Measurements from ENCODE around the gene IQGAP3. TPM values are rescaled to one million over a fixed set of nuclear protein-coding genes. Genes with fewer than 3 reads are reported as not detected.
A peak's percentile ranks its signal among the peaks of the same experiment; 100 is the strongest.

Gene IQGAP3
- total RNA-seq (not detected), total RNA-seq (0 to 40.4 (median 0.18) reads per million in 172 experiments)
- polyA plus RNA-seq (2013, experiment 1 of 2): 0.04 TPM
- polyA plus RNA-seq (2013, experiment 2 of 2): 0.27 TPM

DNA sequence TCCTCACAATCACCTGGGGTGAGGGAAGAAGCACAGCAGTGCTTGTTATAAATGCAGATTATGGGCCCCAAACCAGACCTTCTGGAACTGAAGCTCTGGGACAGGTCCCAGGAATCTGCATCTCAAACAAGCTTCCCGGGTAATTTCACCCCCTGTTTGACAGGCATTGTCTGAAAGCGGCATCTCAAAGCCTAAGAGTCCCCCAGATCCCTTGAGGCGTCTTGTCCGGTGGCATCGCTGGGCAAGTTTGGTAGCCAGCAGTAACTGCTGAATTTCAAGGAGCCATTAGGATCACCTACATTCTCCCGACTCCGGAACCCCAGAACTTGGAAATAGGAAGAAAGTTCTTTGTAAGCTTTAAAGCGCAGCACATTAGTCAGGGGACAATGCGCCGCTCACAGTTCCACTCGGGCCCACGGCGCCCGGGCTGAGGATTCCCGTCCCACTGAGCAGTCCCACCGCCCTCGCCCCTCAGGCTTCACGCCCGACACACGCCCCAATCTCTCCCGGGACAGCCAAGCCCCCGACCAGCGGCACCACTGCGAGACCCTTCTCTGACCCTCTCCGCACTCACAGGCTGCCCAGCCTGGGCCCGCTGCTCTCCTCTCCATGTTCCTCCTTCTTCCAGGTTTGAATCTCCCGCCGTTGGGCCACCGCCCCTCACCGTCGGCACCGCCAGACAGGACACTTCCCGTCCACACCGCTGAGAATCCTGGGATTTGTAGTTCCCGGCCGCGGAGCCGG, at the start of gene IQGAP3:
Gene IQGAP3 (minus strand): TSS at position 647 of the 744 bp plus-strand sequence. CDS start 36 bp downstream, at position 611.
- no peak within 1 kb of the TSS for H3K27ac ChIP-seq (ENCODE audit: low read depth in 1 of 2, low read length in 2 of 2)
- H3K4me1 ChIP-seq (ENCODE audit: insufficient read depth, low read length): peaks cover 12% of the 10 kb centered on the region
- H3K27me3 Mint-ChIP-seq: peaks cover 38% of the 10 kb centered on the region
- peak within 1 kb of the TSS; percentile 82 for H3K4me3 Mint-ChIP-seq
- H3K4me1 Mint-ChIP-seq (ENCODE audit: low read depth): peaks cover 17% of the 10 kb centered on the region
- peaks cover 21 to 30% of the 10 kb centered on the region in 2 experiments for H3K27me3 ChIP-seq (ENCODE audit: control insufficient read depth in 1 of 2, insufficient read depth in 2 of 2, low read length in 2 of 2)
- DNase-seq: peak; percentile 47 to 87 (median 66)
- intact Hi-C loops (cut with DNase I, micrococcal nuclease): no loop called here
- no peak for TF ChIP-seq CTCF (IDR thresholded peaks at IDR 0.05)
- no peaks in the 10 kb centered on the region for H3K9me3 Mint-ChIP-seq
- peak within 1 kb of the TSS; percentile 44 for H3K4me3 ChIP-seq (ENCODE audit: low read length)
- peak; percentile 95 for ATAC-seq (ENCODE audit: poor library complexity)
- ChIA-PET POLR2A (interaction anchor here (0.8 to 2.0 kb wide), 5 partner anchors 10 to 71 kb away, joined by 3 to 15 read pairs (median 6); partner anchors contain the start of genes MEF2D and NAXE), CTCF (interaction anchor here (0.6 to 3.3 kb wide), 4 partner anchors 28 to 92 kb away, joined by 3 to 9 read pairs (median 5); no protein-coding TSS in a partner anchor)
- H3K36me3 ChIP-seq (ENCODE audit: insufficient read depth, low read length): no peaks in the 10 kb centered on the region
- H3K9me3 ChIP-seq (ENCODE audit: control insufficient read depth in 1 of 2, insufficient read depth in 1 of 2, low read length in 2 of 2): peaks cover 0 to 6% of the 10 kb centered on the region in 2 experiments
- no peaks in the 10 kb centered on the region for H3K36me3 Mint-ChIP-seq (ENCODE audit: low read depth)
- H3K27ac Mint-ChIP-seq: no peak within 1 kb of the TSS

- no peaks in the 10 kb centered on the region for H3K9me3 Mint-ChIP-seq
- CTCF ChIA-PET: interaction anchor here (1.1 to 1.9 kb wide), 5 partner anchors 10 to 107 kb away, joined by 3 to 6 read pairs (median 4); no protein-coding TSS in a partner anchor
Measured at GRCh38 chr1:156619582-156619955, 47.2 kb upstream of the IQGAP3 start.

More at GRCh38 chr1:156619582-156619955, 47.2 kb upstream of the IQGAP3 start:
- Histone ChIP-seq H3K27ac (ENCODE audit: low read depth in 1 of 2, low read length in 2 of 2) (no peak overlapping the region), H3K27me3 (ENCODE audit: control insufficient read depth in 1 of 2, insufficient read depth in 2 of 2, low read length in 2 of 2) (peaks cover 40 to 42% of the 10 kb centered on the region in 2 experiments), H3K9me3 (ENCODE audit: control insufficient read depth in 1 of 2, insufficient read depth in 1 of 2, low read length in 2 of 2) (no peaks in the 10 kb centered on the region), H3K36me3 (ENCODE audit: insufficient read depth, low read length) (no peaks in the 10 kb centered on the region), H3K4me3 (ENCODE audit: low read length) (no peak overlapping the region), H3K4me1 (ENCODE audit: insufficient read depth, low read length) (peaks cover 10% of the 10 kb centered on the region)
- Mint-ChIP-seq H3K27ac (no peak overlapping the region), H3K27me3 (peaks cover 74% of the 10 kb centered on the region), H3K36me3 (ENCODE audit: low read depth) (no peaks in the 10 kb centered on the region), H3K4me3 (no peak overlapping the region), H3K4me1 (ENCODE audit: low read depth) (no peaks in the 10 kb centered on the region)
- TF ChIP-seq CTCF (IDR thresholded peaks at IDR 0.05): no peak
- intact Hi-C loops (cut with DNase I, micrococcal nuclease): no loop called here
- no peak for DNase-seq
- no peak for ATAC-seq (ENCODE audit: poor library complexity)
- POLR2A ChIA-PET: no interaction called here

All from CD4-positive, alpha-beta T cell (primary cell).